Breast epithelium (tissue), 4 donors: ENCODE results near the gene ASL. TPM values are rescaled to one million over a fixed set of nuclear protein-coding genes. Genes with fewer than 3 reads are reported as not detected.

Experiments
- DNase-seq, 2 donors: peaks; one replicate each; pipeline ENCODE4 v3.0.0-alpha.2; 2019; ENCODE audit warnings: low spot score in 2 of 2
- H3K27ac ChIP-seq, 2 donors: fragments of 200-600 bp; sonication (generic) in 1 of 2; one replicate each; pipeline ENCODE4 v1.5.1; 2016 to 2019; ENCODE audit warnings: mild to moderate bottlenecking in 1 of 2
- H3K27me3 ChIP-seq, 2 donors: fragments of 200-600 bp; sonication (generic) in 1 of 2; one replicate each; pipeline versions ENCODE4 v1.5.1 to v1.6.0; 2017 to 2019; ENCODE audit warnings: control low read depth in 1 of 2, mild to moderate bottlenecking in 1 of 2
- H3K36me3 ChIP-seq: fragments of 200-600 bp; one replicate; pipeline ENCODE4 v1.5.1; 2019
- H3K4me1 ChIP-seq, 2 donors: fragments of 200-600 bp; sonication (generic); one replicate each; pipeline ENCODE4 v1.5.1; 2016 to 2019; ENCODE audit warnings: control low read depth in 1 of 2
- H3K4me3 ChIP-seq, 3 donors: fragments of 200-600 bp; sonication (generic); 1 replicate in 2 of 3; 2 replicates in 1 of 3; pipeline ENCODE4 v1.5.1; 2016 to 2019; ENCODE audit warnings: mild to moderate bottlenecking in 3 of 3, moderate library complexity in 2 of 3
- H3K9me3 ChIP-seq, 2 donors: fragments of 200-600 bp; sonication (generic) in 1 of 2; one replicate each; pipeline ENCODE4 v1.5.1; 2016 to 2019; ENCODE audit warnings: control low read depth in 1 of 2
- POLR2A ChIP-seq: fragments of 450-650 bp; IDR thresholded peaks from one replicate; pipeline ENCODE4 v1.6.1; 2016; ENCODE audit warnings: antibody characterized with exemption, mild to moderate bottlenecking, moderate library complexity
- POLR2AphosphoS5 ChIP-seq, 3 donors: sonication (generic); formaldehyde crosslinking; IDR thresholded peaks; one replicate each; pipeline ENCODE4 v1.6.1; 2017; ENCODE audit warnings: antibody characterized with exemption in 3 of 3
- intact Hi-C: fragments of 100-400 bp; cut with DNase I; formaldehyde crosslinking; loops from one replicate; pipeline ENCODE4 v1.15.1; 2023; ENCODE audit warnings: low total_unique reads
- total RNA-seq, 3 donors: library from RNA; depleted of rRNA; stranded (reverse); fragments of >200 nt; gene quantifications; one replicate each; pipeline ENCODE4 v1.1.0, GENCODE V29; 2016
- TF ChIP-seq, protein P1 (sequence below), 3 donors: fragments of 450-650 bp; IDR thresholded peaks; one replicate each; pipeline ENCODE4 v1.5.1; 2016 to 2017; ENCODE audit warnings: antibody characterized with exemption in 3 of 3, mild to moderate bottlenecking in 3 of 3, moderate library complexity in 3 of 3

ASL gene
- total RNA-seq, 3 donors from 2014 or later = 31.9 to 39.8 (median 33.1) TPM

DNA sequence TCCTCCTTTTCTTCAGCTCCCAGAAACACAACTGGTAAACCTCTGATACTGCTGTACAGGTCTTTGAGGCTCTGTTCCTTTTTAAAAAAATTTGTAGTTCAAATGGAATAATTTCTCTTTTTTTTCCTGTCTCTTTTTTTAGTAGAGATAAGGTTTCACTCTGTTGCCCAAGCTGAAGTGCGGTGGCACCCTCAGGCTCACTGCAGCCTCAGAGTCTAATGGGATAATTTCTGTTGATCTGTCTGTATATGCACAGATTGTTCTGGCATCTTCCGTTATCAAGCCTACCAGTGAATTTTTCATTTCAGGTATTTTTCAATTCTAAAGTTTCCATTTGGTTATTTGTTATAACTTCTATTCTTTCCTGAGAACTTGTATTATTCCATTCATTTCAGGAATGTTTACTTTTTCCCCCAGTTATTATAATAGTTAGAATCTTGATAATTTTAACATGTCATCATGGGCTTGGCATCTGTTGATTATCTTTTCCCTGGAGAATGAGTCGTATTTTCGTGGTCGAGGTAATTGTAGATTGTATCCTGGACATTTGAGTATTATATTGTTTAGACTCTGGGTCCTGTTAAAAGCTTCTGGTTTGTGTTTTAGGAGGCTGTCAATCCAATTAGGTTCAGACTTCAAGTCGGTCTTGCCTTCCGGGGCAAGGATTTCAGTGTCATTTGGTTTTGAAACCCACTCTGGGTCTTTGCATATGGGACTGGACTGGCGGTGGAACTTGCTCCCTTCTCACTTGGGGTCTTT lies 63.6 kb downstream of the ASL start:
- no peaks in the 10 kb centered on the region for H3K27me3 ChIP-seq
- TF ChIP-seq POLR2AphosphoS5 (IDR thresholded peaks at IDR 0.05) (no peak), POLR2A (no peak)
- TF ChIP-seq, protein P1, sequence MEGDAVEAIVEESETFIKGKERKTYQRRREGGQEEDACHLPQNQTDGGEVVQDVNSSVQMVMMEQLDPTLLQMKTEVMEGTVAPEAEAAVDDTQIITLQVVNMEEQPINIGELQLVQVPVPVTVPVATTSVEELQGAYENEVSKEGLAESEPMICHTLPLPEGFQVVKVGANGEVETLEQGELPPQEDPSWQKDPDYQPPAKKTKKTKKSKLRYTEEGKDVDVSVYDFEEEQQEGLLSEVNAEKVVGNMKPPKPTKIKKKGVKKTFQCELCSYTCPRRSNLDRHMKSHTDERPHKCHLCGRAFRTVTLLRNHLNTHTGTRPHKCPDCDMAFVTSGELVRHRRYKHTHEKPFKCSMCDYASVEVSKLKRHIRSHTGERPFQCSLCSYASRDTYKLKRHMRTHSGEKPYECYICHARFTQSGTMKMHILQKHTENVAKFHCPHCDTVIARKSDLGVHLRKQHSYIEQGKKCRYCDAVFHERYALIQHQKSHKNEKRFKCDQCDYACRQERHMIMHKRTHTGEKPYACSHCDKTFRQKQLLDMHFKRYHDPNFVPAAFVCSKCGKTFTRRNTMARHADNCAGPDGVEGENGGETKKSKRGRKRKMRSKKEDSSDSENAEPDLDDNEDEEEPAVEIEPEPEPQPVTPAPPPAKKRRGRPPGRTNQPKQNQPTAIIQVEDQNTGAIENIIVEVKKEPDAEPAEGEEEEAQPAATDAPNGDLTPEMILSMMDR (IDR thresholded peaks at IDR 0.05) = no peak
- H3K4me3 ChIP-seq = no peak overlapping the region
- intact Hi-C loops = no loop called here
- H3K9me3 ChIP-seq = no peaks in the 10 kb centered on the region
- DNase-seq = no peak
- peaks cover 0 to 7% of the 10 kb centered on the region in 2 donors for H3K4me1 ChIP-seq
- H3K27ac ChIP-seq = no peak overlapping the region
- H3K36me3 ChIP-seq = no peaks in the 10 kb centered on the region

- no peaks in the 10 kb centered on the region for H3K27me3 ChIP-seq
- H3K4me3 ChIP-seq = no peak overlapping the region
- DNase-seq = peak; percentile 44 to 65
- no peaks in the 10 kb centered on the region for H3K36me3 ChIP-seq
- no peaks in the 10 kb centered on the region for H3K9me3 ChIP-seq
- H3K27ac ChIP-seq = peak overlapping the region in 1 of 2 donors; percentile 27
- H3K4me1 ChIP-seq = peaks cover 0 to 7% of the 10 kb centered on the region in 2 donors
- peak in 2 of 3 donors; percentile 11 to 37 for TF ChIP-seq POLR2AphosphoS5 (IDR thresholded peaks at IDR 0.05)
- no peak for TF ChIP-seq POLR2A
- TF ChIP-seq, protein P1 (IDR thresholded peaks at IDR 0.05) = peak; percentile 12 to 40 (median 31)
- intact Hi-C loops = no loop called here
Measured at GRCh38 chr7:66140924-66141323, 65.3 kb downstream of the ASL start.

DNA sequence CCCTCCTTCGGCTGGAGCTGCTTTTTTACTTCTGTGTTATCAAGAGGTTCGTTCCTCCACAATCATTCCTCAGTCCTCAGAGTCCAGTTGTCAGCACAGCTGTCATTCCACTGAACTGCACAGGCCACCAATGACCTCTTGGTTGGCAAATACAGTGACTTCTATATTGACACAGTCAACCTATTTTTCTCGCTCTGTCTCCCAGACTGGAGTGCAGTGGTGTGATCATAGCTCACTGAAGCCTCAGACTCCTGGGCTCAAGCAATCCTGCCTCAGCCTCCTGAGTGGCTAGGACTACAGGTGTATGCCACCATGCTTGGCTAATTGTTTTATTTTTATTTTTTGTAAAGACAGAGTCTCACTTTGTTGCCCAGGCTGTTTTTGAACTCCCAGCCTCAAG lies 66.7 kb downstream of the ASL start:
- H3K4me3 ChIP-seq = no peak overlapping the region
- intact Hi-C loops = no loop called here
- peak overlapping the region in 1 of 2 donors; percentile 27 for H3K27ac ChIP-seq
- TF ChIP-seq POLR2A (no peak), POLR2AphosphoS5 (IDR thresholded peaks at IDR 0.05) (no peak)
- TF ChIP-seq, protein P1 (IDR thresholded peaks at IDR 0.05) = no peak
- H3K4me1 ChIP-seq = peaks cover 0 to 7% of the 10 kb centered on the region in 2 donors
- no peaks in the 10 kb centered on the region for H3K36me3 ChIP-seq
- DNase-seq = no peak
- H3K9me3 ChIP-seq = no peaks in the 10 kb centered on the region
- H3K27me3 ChIP-seq = no peaks in the 10 kb centered on the region

- H3K27me3 ChIP-seq = no peaks in the 10 kb centered on the region
- no peaks in the 10 kb centered on the region for H3K9me3 ChIP-seq
- intact Hi-C loops = no loop called here
- H3K4me3 ChIP-seq = no peak overlapping the region
- no peaks in the 10 kb centered on the region for H3K36me3 ChIP-seq
- H3K27ac ChIP-seq = peak overlapping the region in 1 of 2 donors; percentile 52
- no peak for DNase-seq
- TF ChIP-seq, protein P1 (IDR thresholded peaks at IDR 0.05) = no peak
- TF ChIP-seq POLR2A (no peak), POLR2AphosphoS5 (IDR thresholded peaks at IDR 0.05) (no peak)
- H3K4me1 ChIP-seq = peaks cover 0 to 7% of the 10 kb centered on the region in 2 donors
Measured at GRCh38 chr7:66142996-66143395, 67.4 kb downstream of the ASL start.

Other genes starting within 250 kb of the ASL start
- gene VKORC1L1, start 202.7 kb upstream of the ASL start, total RNA-seq = 10 to 100 TPM; 21.1 to 84.5 (median 25.9) TPM
- gene GUSB, start 93.6 kb upstream of the ASL start, total RNA-seq = 10 to 100 TPM; 27.7 to 35.2 (median 33.8) TPM
- 10 to 100 TPM; 31.5 to 49.8 (median 41.3) TPM for gene CRCP, start 39.0 kb downstream of the ASL start, total RNA-seq
- gene TPST1, start 129.5 kb downstream of the ASL start, total RNA-seq = 10 to 100 TPM; 23.2 to 34.4 (median 23.3) TPM